Chondrocyte (in vitro differentiated cells): ENCODE data around the gene OPN1MW. TPM values are rescaled to one million over a fixed set of nuclear protein-coding genes. Genes with fewer than 3 reads are reported as not detected.
"Not testable (repeated sequence)": the region's sequence is repeated elsewhere in the genome, so short reads cannot be mapped to it uniquely, and the experiment has no call there.

Experiments used
- DNase-seq: peaks from one replicate; pipeline ENCODE4 v3.0.0; 2021; ENCODE audit warnings: mixed read lengths, low spot score
- H3K27ac Mint-ChIP-seq: one replicate; pipeline ENCODE4 v1.8.0; 2021; ENCODE audit warnings: mild to moderate bottlenecking, moderate library complexity, mixed read lengths; ENCODE audit not compliant: unreplicated experiment
- H3K27me3 Mint-ChIP-seq: 2 replicates; pipeline ENCODE4 v1.8.0; 2021; ENCODE audit warnings: low read depth, mixed read lengths
- H3K36me3 Mint-ChIP-seq: 2 replicates; pipeline ENCODE4 v1.8.0; 2021; ENCODE audit warnings: low read depth, mixed read lengths
- H3K4me1 Mint-ChIP-seq: 2 replicates; pipeline ENCODE4 v1.8.0; 2021; ENCODE audit warnings: low read depth, mild to moderate bottlenecking, mixed read lengths
- H3K4me3 Mint-ChIP-seq: one replicate; pipeline ENCODE4 v1.8.0; 2021; ENCODE audit warnings: mild to moderate bottlenecking, moderate library complexity, mixed read lengths; ENCODE audit not compliant: unreplicated experiment
- H3K9me3 Mint-ChIP-seq: 2 replicates; pipeline ENCODE4 v1.8.0; 2021; ENCODE audit warnings: low read depth, mixed read lengths
- total RNA-seq: library from RNA; stranded (reverse); gene quantifications from 3 replicates; pipeline ENCODE4 v1.2.1, GENCODE V29; 2021

OPN1MW gene
- total RNA-seq, 1 donor from 2014 or later = not detected

- H3K9me3 Mint-ChIP-seq, H3K4me3 Mint-ChIP-seq, H3K27ac Mint-ChIP-seq, H3K4me1 Mint-ChIP-seq, H3K36me3 Mint-ChIP-seq, H3K27me3 Mint-ChIP-seq, DNase-seq: not testable (repeated sequence)
Observed at GRCh38 chrX:154172535-154172943, 9.9 kb upstream of the OPN1MW start.

GRCh38 chrX:154174356-154174755 lies 8.0 kb upstream of the OPN1MW start:
- DNase-seq, H3K9me3 Mint-ChIP-seq, H3K4me3 Mint-ChIP-seq, H3K36me3 Mint-ChIP-seq, H3K27ac Mint-ChIP-seq, H3K27me3 Mint-ChIP-seq, H3K4me1 Mint-ChIP-seq: not testable (repeated sequence)

- H3K27ac Mint-ChIP-seq, DNase-seq, H3K4me3 Mint-ChIP-seq, H3K4me1 Mint-ChIP-seq, H3K9me3 Mint-ChIP-seq, H3K27me3 Mint-ChIP-seq, H3K36me3 Mint-ChIP-seq: not testable (repeated sequence)
Observed at GRCh38 chrX:154183794-154184193, 1.4 kb downstream of the OPN1MW start.

- not testable (repeated sequence) for H3K4me1 Mint-ChIP-seq, H3K9me3 Mint-ChIP-seq
Observed at GRCh38 chrX:154192846-154193245, 10.4 kb downstream of the OPN1MW start.

GRCh38 chrX:154194316-154194715 lies 11.9 kb downstream of the OPN1MW start:
- H3K27ac Mint-ChIP-seq, DNase-seq, H3K4me3 Mint-ChIP-seq, H3K36me3 Mint-ChIP-seq, H3K9me3 Mint-ChIP-seq, H3K27me3 Mint-ChIP-seq, H3K4me1 Mint-ChIP-seq: not testable (repeated sequence)

More at GRCh38 chrX:154192846-154193245, 10.4 kb downstream of the OPN1MW start:
- H3K36me3 Mint-ChIP-seq, H3K27me3 Mint-ChIP-seq, DNase-seq, H3K27ac Mint-ChIP-seq, H3K4me3 Mint-ChIP-seq: not testable (repeated sequence)

GRCh38 chrX:154196466-154196865 lies 14.1 kb downstream of the OPN1MW start:
- not testable (repeated sequence) for H3K4me3 Mint-ChIP-seq, H3K27ac Mint-ChIP-seq, H3K9me3 Mint-ChIP-seq, H3K27me3 Mint-ChIP-seq, DNase-seq, H3K36me3 Mint-ChIP-seq, H3K4me1 Mint-ChIP-seq

GRCh38 chrX:154209670-154210418 lies 27.4 kb downstream of the OPN1MW start:
- not testable (repeated sequence) for H3K4me1 Mint-ChIP-seq, H3K9me3 Mint-ChIP-seq, H3K4me3 Mint-ChIP-seq, H3K27ac Mint-ChIP-seq, H3K27me3 Mint-ChIP-seq, DNase-seq, H3K36me3 Mint-ChIP-seq

GRCh38 chrX:154211057-154211456 lies 28.7 kb downstream of the OPN1MW start:
- H3K9me3 Mint-ChIP-seq, H3K4me1 Mint-ChIP-seq, H3K36me3 Mint-ChIP-seq, H3K27ac Mint-ChIP-seq, H3K27me3 Mint-ChIP-seq, DNase-seq, H3K4me3 Mint-ChIP-seq: not testable (repeated sequence)

GRCh38 chrX:154211499-154211898 lies 29.1 kb downstream of the OPN1MW start:
- not testable (repeated sequence) for H3K36me3 Mint-ChIP-seq, H3K27ac Mint-ChIP-seq, H3K4me3 Mint-ChIP-seq, H3K27me3 Mint-ChIP-seq, H3K9me3 Mint-ChIP-seq, H3K4me1 Mint-ChIP-seq, DNase-seq

GRCh38 chrX:154219456-154219855 lies 37.1 kb downstream of the OPN1MW start, which contains the start of gene OPN1MW2:
OPN1MW2 (plus strand) TSS chrX:154219756; CDS start chrX:154219816, 60 bp downstream.
- H3K4me3 Mint-ChIP-seq, H3K27me3 Mint-ChIP-seq, DNase-seq, H3K4me1 Mint-ChIP-seq, H3K36me3 Mint-ChIP-seq, H3K9me3 Mint-ChIP-seq, H3K27ac Mint-ChIP-seq: not testable (repeated sequence)

GRCh38 chrX:154225292-154225691 lies 42.9 kb downstream of the OPN1MW start:
- H3K9me3 Mint-ChIP-seq, H3K36me3 Mint-ChIP-seq, H3K4me1 Mint-ChIP-seq, H3K4me3 Mint-ChIP-seq, DNase-seq, H3K27me3 Mint-ChIP-seq, H3K27ac Mint-ChIP-seq: not testable (repeated sequence)

GRCh38 chrX:154226706-154227105 lies 44.3 kb downstream of the OPN1MW start:
- H3K4me3 Mint-ChIP-seq, H3K9me3 Mint-ChIP-seq, H3K36me3 Mint-ChIP-seq, H3K27ac Mint-ChIP-seq, H3K4me1 Mint-ChIP-seq, DNase-seq, H3K27me3 Mint-ChIP-seq: not testable (repeated sequence)

GRCh38 chrX:154231443-154231842 lies 49.0 kb downstream of the OPN1MW start:
- H3K27me3 Mint-ChIP-seq, H3K9me3 Mint-ChIP-seq, H3K27ac Mint-ChIP-seq, H3K36me3 Mint-ChIP-seq, DNase-seq, H3K4me1 Mint-ChIP-seq, H3K4me3 Mint-ChIP-seq: not testable (repeated sequence)
